Nucleus accumbens (tissue), 56 donors: Measurements from ENCODE around the gene HOTAIR.

Experiments
- DNase-seq, 56 donors: peaks; one replicate each; lab custom pipeline; 2025; lab: John Stamatoyannopoulos, UW

HOTAIR gene

GRCh38 chr12:54000116-54001114, 25.7 kb upstream of the HOTAIR start, which contains the start of gene HOXC9:
Gene HOXC9 (plus strand): TSS chr12:54000161. CDS start chr12:54000189, 28 bp downstream.
- no peak for DNase-seq

- DNase-seq: no peak
Observed at GRCh38 chr12:53999559-54000115, 24.9 kb upstream of the HOTAIR start.

GRCh38 chr12:53998900-53999236, 24.1 kb upstream of the HOTAIR start:
- no peak for DNase-seq

GRCh38 chr12:53998110-53998899, 23.6 kb upstream of the HOTAIR start:
- no peak for DNase-seq

- no peak for DNase-seq
Observed at GRCh38 chr12:53997204-53998109, 22.7 kb upstream of the HOTAIR start.

- no peak for DNase-seq
Observed at GRCh38 chr12:53996240-53997203, 21.8 kb upstream of the HOTAIR start.

GRCh38 chr12:53995378-53996239, 20.9 kb upstream of the HOTAIR start:
- DNase-seq: peak in 1 of 56 donors; percentile 2

GRCh38 chr12:53995002-53995377, 20.2 kb upstream of the HOTAIR start:
- DNase-seq: no peak

- no peak for DNase-seq
Observed at GRCh38 chr12:53994264-53995001, 19.7 kb upstream of the HOTAIR start.

- DNase-seq: no peak
Observed at GRCh38 chr12:53994009-53994263, 19.2 kb upstream of the HOTAIR start.

- no peak for DNase-seq
Observed at GRCh38 chr12:53993162-53994008, 18.6 kb upstream of the HOTAIR start.

- no peak for DNase-seq
Observed at GRCh38 chr12:53992377-53992889, 17.7 kb upstream of the HOTAIR start.

- no peak for DNase-seq
Observed at GRCh38 chr12:53991077-53991460, 16.3 kb upstream of the HOTAIR start.

- DNase-seq: no peak
Observed at GRCh38 chr12:53990311-53991076, 15.7 kb upstream of the HOTAIR start.
